Measurements from ENCODE around the gene STAC3. TPM values are rescaled to one million over a fixed set of nuclear protein-coding genes. Genes with fewer than 3 reads are reported as not detected.

The STAC3 gene
- total and polyA plus RNA-seq, 11 donors, result 0.47 to 5.7 (median 0.80) TPM; not detected in 1

GRCh38 chr12:57210926-57211692, 39.9 kb downstream of the STAC3 start:
- WGBS, 4 donors, result 80 to 88% (median 82%) methylated on average over 8 to 16 of the region's 16 CpGs
- no peak for DNase-seq
- intact Hi-C loops (cut with DNase I), result loop anchor here in 2 of 10 donors (5.0 kb wide), 2 partner anchors 66 to 246 kb away; partner anchors contain the start of genes GLI1 (in 1 of the 2) and INHBE (in 1 of the 2)
- Histone ChIP-seq H3K4me1 (peaks cover 11 to 52% (median 35%) of the 10 kb centered on the region in 12 donors), H3K27ac (no peak overlapping the region), H3K4me3 (no peak overlapping the region), H3K36me3 (peaks cover 0 to 68% (median 38%) of the 10 kb centered on the region in 9 donors), H3K27me3 (peaks cover 0 to 18% (median 9%) of the 10 kb centered on the region in 9 donors), H3K9me3 (no peaks in the 10 kb centered on the region)
- TF ChIP-seq, protein P1, sequence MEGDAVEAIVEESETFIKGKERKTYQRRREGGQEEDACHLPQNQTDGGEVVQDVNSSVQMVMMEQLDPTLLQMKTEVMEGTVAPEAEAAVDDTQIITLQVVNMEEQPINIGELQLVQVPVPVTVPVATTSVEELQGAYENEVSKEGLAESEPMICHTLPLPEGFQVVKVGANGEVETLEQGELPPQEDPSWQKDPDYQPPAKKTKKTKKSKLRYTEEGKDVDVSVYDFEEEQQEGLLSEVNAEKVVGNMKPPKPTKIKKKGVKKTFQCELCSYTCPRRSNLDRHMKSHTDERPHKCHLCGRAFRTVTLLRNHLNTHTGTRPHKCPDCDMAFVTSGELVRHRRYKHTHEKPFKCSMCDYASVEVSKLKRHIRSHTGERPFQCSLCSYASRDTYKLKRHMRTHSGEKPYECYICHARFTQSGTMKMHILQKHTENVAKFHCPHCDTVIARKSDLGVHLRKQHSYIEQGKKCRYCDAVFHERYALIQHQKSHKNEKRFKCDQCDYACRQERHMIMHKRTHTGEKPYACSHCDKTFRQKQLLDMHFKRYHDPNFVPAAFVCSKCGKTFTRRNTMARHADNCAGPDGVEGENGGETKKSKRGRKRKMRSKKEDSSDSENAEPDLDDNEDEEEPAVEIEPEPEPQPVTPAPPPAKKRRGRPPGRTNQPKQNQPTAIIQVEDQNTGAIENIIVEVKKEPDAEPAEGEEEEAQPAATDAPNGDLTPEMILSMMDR (IDR thresholded peaks at IDR 0.05), result no peak
- no peak for TF ChIP-seq POLR2A (IDR thresholded peaks at IDR 0.05)
- no peak for ATAC-seq

- Histone ChIP-seq H3K4me1 (peaks cover 11 to 45% (median 30%) of the 10 kb centered on the region in 12 donors), H3K36me3 (peaks cover 0 to 74% (median 45%) of the 10 kb centered on the region in 9 donors), H3K9me3 (no peaks in the 10 kb centered on the region), H3K27me3 (peaks cover 0 to 11% (median 3%) of the 10 kb centered on the region in 9 donors), H3K4me3 (no peak overlapping the region), H3K27ac (no peak overlapping the region)
- TF ChIP-seq, protein P1 (IDR thresholded peaks at IDR 0.05), result no peak
- no peak for TF ChIP-seq POLR2A (IDR thresholded peaks at IDR 0.05)
- no peak for ATAC-seq
- no peak for DNase-seq
- WGBS, 4 donors, result 93 to 95% (median 94%) methylated on average over 15 of the region's 15 CpGs
- intact Hi-C loops (cut with DNase I), result loop anchor here in 2 of 10 donors (5.0 kb wide), 2 partner anchors 67 to 247 kb away; partner anchors contain the start of genes GLI1 (in 1 of the 2) and INHBE (in 1 of the 2)
Measured at GRCh38 chr12:57210461-57210860, 40.5 kb downstream of the STAC3 start.

- peaks cover 0 to 6% (median 0%) of the 10 kb centered on the region in 9 donors for H3K27me3 ChIP-seq
- H3K27ac ChIP-seq, result peak overlapping the region in 1 of 12 donors; percentile 69
- DNase-seq (no peak), ATAC-seq (no peak)
- H3K36me3 ChIP-seq, result peaks cover 0 to 80% (median 50%) of the 10 kb centered on the region in 9 donors
- no peak for TF ChIP-seq POLR2A (IDR thresholded peaks at IDR 0.05)
- TF ChIP-seq, protein P1 (IDR thresholded peaks at IDR 0.05), result no peak
- intact Hi-C loops (cut with DNase I), result loop anchor here in 2 of 10 donors (5.0 kb wide), 2 partner anchors 67 to 247 kb away; partner anchors contain the start of genes GLI1 (in 1 of the 2) and INHBE (in 1 of the 2)
- no peaks in the 10 kb centered on the region for H3K9me3 ChIP-seq
- 88 to 91% (median 90%) methylated on average over 8 of the region's 8 CpGs for WGBS, 4 donors
- peaks cover 11 to 43% (median 29%) of the 10 kb centered on the region in 12 donors for H3K4me1 ChIP-seq
- H3K4me3 ChIP-seq, result no peak overlapping the region
Measured at GRCh38 chr12:57209916-57210315, 41.1 kb downstream of the STAC3 start.

All from heart left ventricle (tissue), 16 donors.